Left renal pelvis (tissue), 4 donors: ENCODE measurements around the gene INTS3. TPM values are rescaled to one million over a fixed set of nuclear protein-coding genes. Genes with fewer than 3 reads are reported as not detected.
A peak's percentile ranks its signal among the peaks of the same experiment; 100 is the strongest.

Experiments used
- DNase-seq, 4 donors: peaks; one replicate each; pipeline ENCODE4 v3.0.0-alpha.2; 2013; ENCODE audit warnings: low read depth in 4 of 4, low spot score in 3 of 4
- polyA plus RNA-seq, 4 donors: library from polyadenylated mRNA; unstranded; fragments of 120-200 nt; gene quantifications; one replicate each; pipeline ENCODE4 v1.2.1, GENCODE V29; 2013; ENCODE audit not compliant: insufficient read length in 4 of 4

INTS3 gene
- polyA plus RNA-seq, 4 donors: 71.4 to 144 (median 105) TPM

GRCh38 chr1:153793261-153793972 is 65.6 kb downstream of the INTS3 start:
- DNase-seq: no peak

GRCh38 chr1:153793973-153794615 is 66.2 kb downstream of the INTS3 start:
- DNase-seq: no peak

- DNase-seq: no peak
Measured at GRCh38 chr1:153794624-153795329, 66.9 kb downstream of the INTS3 start.

GRCh38 chr1:153795330-153795837 is 67.5 kb downstream of the INTS3 start:
- no peak for DNase-seq

- no peak for DNase-seq
Measured at GRCh38 chr1:153795934-153796785, 68.3 kb downstream of the INTS3 start.

- DNase-seq: peak in 1 of 4 donors; percentile 54
Measured at GRCh38 chr1:153796786-153797659, 69.2 kb downstream of the INTS3 start.

GRCh38 chr1:153798468-153798780 is 70.6 kb downstream of the INTS3 start:
- DNase-seq: no peak

- no peak for DNase-seq
Measured at GRCh38 chr1:153799016-153799415, 71.2 kb downstream of the INTS3 start.

- DNase-seq: no peak
Measured at GRCh38 chr1:153799566-153800465, 72.0 kb downstream of the INTS3 start.

- DNase-seq: no peak
Measured at GRCh38 chr1:153800516-153800915, 72.7 kb downstream of the INTS3 start.

GRCh38 chr1:153801028-153801625 is 73.3 kb downstream of the INTS3 start:
- no peak for DNase-seq

- DNase-seq: no peak
Measured at GRCh38 chr1:153801786-153802697, 74.2 kb downstream of the INTS3 start.

GRCh38 chr1:153803470-153804056 is 75.7 kb downstream of the INTS3 start:
- DNase-seq: no peak

- no peak for DNase-seq
Measured at GRCh38 chr1:153804112-153804511, 76.3 kb downstream of the INTS3 start.

GRCh38 chr1:153805042-153805745 is 77.3 kb downstream of the INTS3 start:
- DNase-seq: no peak
